HepG2 (cell line): ENCODE data around the gene BIRC7. TPM values are rescaled to one million over a fixed set of nuclear protein-coding genes. Genes with fewer than 3 reads are reported as not detected.

Experiments
- AGO2 ChIP-seq: fragments of 200-400 bp; formaldehyde crosslinking; optimal IDR thresholded peaks from 2 replicates; pipeline ENCODE3; 2017; ENCODE audit warnings: mild to moderate bottlenecking, low read depth, low read length, moderate library complexity
- GMEB1 ChIP-seq: sonication (generic); formaldehyde crosslinking; IDR thresholded peaks from 2 replicates; pipeline ENCODE4 v1.5.1; 2020; ENCODE audit warnings: missing genetic modification reagents, mild to moderate bottlenecking, borderline replicate concordance
- MED13 ChIP-seq: sonication (generic); formaldehyde crosslinking; IDR thresholded peaks from 2 replicates; pipeline ENCODE4 v1.5.0; 2020; ENCODE audit warnings: missing genetic modification reagents
- MTF1 ChIP-seq: sonication (generic); formaldehyde crosslinking; IDR thresholded peaks from 2 replicates; pipeline ENCODE4 v1.5.0; 2020; ENCODE audit warnings: missing genetic modification reagents
- NFYC ChIP-seq: IDR thresholded peaks from 2 replicates; pipeline ENCODE4 v1.6.1; 2016; ENCODE audit warnings: missing genetic modification reagents, missing compliant biosample characterization
- SNAPC2 ChIP-seq: sonication (generic); formaldehyde crosslinking; IDR thresholded peaks from 2 replicates; pipeline ENCODE4 v1.8.1; 2022; ENCODE audit warnings: mild to moderate bottlenecking, missing genetic modification reagents
- SRSF1 ChIP-seq: fragments of 200-400 bp; formaldehyde crosslinking; optimal IDR thresholded peaks from 2 replicates; pipeline ENCODE3; 2017; ENCODE audit warnings: mild to moderate bottlenecking, low read depth, low read length, moderate library complexity
- TCF7L2 ChIP-seq: IDR thresholded peaks from 2 replicates; pipeline ENCODE4 v1.6.1; 2011; ENCODE audit warnings: mild to moderate bottlenecking, low read depth, low read length, moderate library complexity
- U2AF2 ChIP-seq: fragments of 200-400 bp; formaldehyde crosslinking; IDR thresholded peaks from 2 replicates; pipeline ENCODE4 v1.6.1; 2017; ENCODE audit warnings: low read depth, mild to moderate bottlenecking, low read length
- ZBTB8A ChIP-seq: sonication (generic); formaldehyde crosslinking; IDR thresholded peaks from 2 replicates; pipeline ENCODE4 v1.4.0; 2020; ENCODE audit warnings: mild to moderate bottlenecking, low read depth, missing genetic modification reagents, borderline replicate concordance
- ZFP41 ChIP-seq: sonication (generic); formaldehyde crosslinking; IDR thresholded peaks from 2 replicates; pipeline ENCODE4 v1.4.0; 2020; ENCODE audit warnings: mild to moderate bottlenecking, missing genetic modification reagents, borderline replicate concordance
- ZKSCAN8 ChIP-seq: IDR thresholded peaks from 2 replicates; pipeline ENCODE4 v1.6.1; 2016; ENCODE audit warnings: borderline replicate concordance, missing genetic modification reagents, missing compliant biosample characterization
- ZNF138 ChIP-seq: sonication (generic); formaldehyde crosslinking; IDR thresholded peaks from 2 replicates; pipeline ENCODE4 v1.5.0; 2020; ENCODE audit warnings: mild to moderate bottlenecking, low read depth, missing genetic modification reagents
- ZNF207 ChIP-seq: fragments of 450-650 bp; IDR thresholded peaks from 2 replicates; pipeline ENCODE4 v1.6.1; 2016; ENCODE audit warnings: antibody characterized with exemption, borderline replicate concordance
- ZNF225 ChIP-seq: sonication (generic); formaldehyde crosslinking; IDR thresholded peaks from 2 replicates; pipeline ENCODE4 v1.4.0; 2020; ENCODE audit warnings: mild to moderate bottlenecking, missing genetic modification reagents
- ZNF24 ChIP-seq: fragments of 450-650 bp; IDR thresholded peaks from 2 replicates; pipeline ENCODE4 v1.6.1; 2017; ENCODE audit warnings: antibody characterized with exemption, mild to moderate bottlenecking
- ZNF251 ChIP-seq: sonication (generic); formaldehyde crosslinking; IDR thresholded peaks from 2 replicates; pipeline ENCODE4 v1.9.0; 2021; ENCODE audit warnings: mild to moderate bottlenecking, missing genetic modification reagents
- ZNF333 ChIP-seq: sonication (generic); formaldehyde crosslinking; IDR thresholded peaks from 2 replicates; pipeline ENCODE4 v1.4.0; 2020; ENCODE audit warnings: mild to moderate bottlenecking, missing genetic modification reagents, borderline replicate concordance
- ZNF552 ChIP-seq: sonication (generic); formaldehyde crosslinking; IDR thresholded peaks from 2 replicates; pipeline ENCODE4 v1.9.0; 2022; ENCODE audit warnings: missing genetic modification reagents, mild to moderate bottlenecking, borderline replicate concordance
- ZNF556 ChIP-seq: sonication (generic); formaldehyde crosslinking; IDR thresholded peaks from 2 replicates; pipeline ENCODE4 v1.4.0; 2020; ENCODE audit warnings: mild to moderate bottlenecking, missing genetic modification reagents, borderline replicate concordance
- ZNF574 ChIP-seq: sonication (generic); formaldehyde crosslinking; IDR thresholded peaks from 2 replicates; pipeline ENCODE4 v1.4.0; 2020; ENCODE audit warnings: missing genetic modification reagents
- ZNF597 ChIP-seq: sonication (generic); formaldehyde crosslinking; IDR thresholded peaks from 2 replicates; pipeline ENCODE4 v1.5.0; 2020; ENCODE audit warnings: missing genetic modification reagents
- ZNF615 ChIP-seq: sonication (generic); formaldehyde crosslinking; IDR thresholded peaks from 2 replicates; pipeline ENCODE4 v1.5.0; 2020; ENCODE audit warnings: mild to moderate bottlenecking, missing genetic modification reagents, borderline replicate concordance
- ZNF616 ChIP-seq: sonication (generic); formaldehyde crosslinking; IDR thresholded peaks from 2 replicates; pipeline ENCODE4 v1.5.0; 2020; ENCODE audit warnings: low read depth, mild to moderate bottlenecking, missing genetic modification reagents
- ZNF747 ChIP-seq: sonication (generic); formaldehyde crosslinking; IDR thresholded peaks from 2 replicates; pipeline ENCODE4 v1.8.1; 2023; ENCODE audit warnings: missing genetic modification reagents, mild to moderate bottlenecking, borderline replicate concordance
- polyA plus RNA-seq, 8 experiments: library from polyadenylated mRNA; depleted of rRNA in 3 of 8; stranded (reverse) in 7 of 8; unstranded in 1 of 8; fragments of >200 nt; fragmentation: Illumina TruSeq in 4 of 8; extraction: Trizol in 4 of 8; gene quantifications; 2 replicates each; pipeline versions ENCODE4 v1.2.1 to v1.2.3, GENCODE V29; 2011 to 2016; ENCODE audit warnings: low read depth in 4 of 8, missing spikeins in 1 of 8, mixed read lengths in 1 of 8; ENCODE audit not compliant: insufficient read depth in 1 of 8
- total RNA-seq, 5 experiments: library from RNA; depleted of rRNA; stranded (reverse); fragments of >200 nt; fragmentation: Illumina TruSeq; extraction: Trizol; gene quantifications; 2 replicates each; pipeline ENCODE4 v1.2.3, GENCODE V29; 2016; ENCODE audit warnings: low read depth in 1 of 5

BIRC7 gene
- total and polyA plus RNA-seq, 2 of the 13 experiments (the other 11 are each of a cell fraction or from before 2014, with no cell fraction given): 0.27 to 5.1 TPM

- TF ChIP-seq ZNF333 (CRISPR knock-in tag) (peak; percentile 94), ZNF251 (CRISPR knock-in tag) (peak; percentile 95), ZNF616 (peak; percentile 91), ZKSCAN8 (0 out of 2 replicates have a peak, but pooled peaks have one; percentile 23), GMEB1 (CRISPR knock-in tag) (peak; percentile 96), ZBTB8A (CRISPR knock-in tag) (peak; percentile 91; the same call in 1 of the 2 replicates), NFYC (CRISPR knock-in tag) (0 out of 2 replicates have a peak, but pooled peaks have one; percentile 34), TCF7L2 (no peak), ZNF615 (CRISPR knock-in tag) (peak; percentile 91; the same call in 1 of the 2 replicates), AGO2 (peak; percentile 23), ZNF747 (CRISPR knock-in tag) (peak; percentile 96; the same call in 1 of the 2 replicates), ZNF552 (CRISPR knock-in tag) (peak; percentile 86; the same call in 1 of the 2 replicates), ZNF138 (CRISPR knock-in tag) (peak; percentile 96; the same call in 1 of the 2 replicates), MED13 (CRISPR knock-in tag) (no peak; the same call in none of the 2 replicates), SNAPC2 (CRISPR knock-in tag) (peak; percentile 92), ZNF225 (CRISPR knock-in tag) (peak; percentile 90; the same call in 1 of the 2 replicates), U2AF2 (no peak), ZNF207 (no peak), ZNF24 (no peak), ZFP41 (CRISPR knock-in tag) (peak; percentile 91), SRSF1 (no peak), MTF1 (CRISPR knock-in tag) (peak; percentile 89), ZNF556 (CRISPR knock-in tag) (peak; percentile 93), ZNF597 (CRISPR knock-in tag) (peak; percentile 91), ZNF574 (CRISPR knock-in tag) (peak; percentile 89)
These were observed 19.5 kb upstream of the BIRC7 start, which contains the start of gene YTHDF1 (continued) for GRCh38 chr20:63216041-63216848.
